HCT116 (cell line): Measurements from ENCODE around the gene RAP1GAP2. TPM values are rescaled to one million over a fixed set of nuclear protein-coding genes. Genes with fewer than 3 reads are reported as not detected.

ENCODE experiments used
- ATAC-seq: fragments of 200-7000 bp; cut with Tn5 transposase; 2 replicates; pipeline ENCODE4 v1.9.1; 2020; ENCODE audit warnings: mild to moderate bottlenecking, moderate library complexity
- BruUV-seq: library from RNA; stranded (reverse); fragments of 400-500 nt; replicated peaks from 2 replicates; lab custom pipeline; 2021; lab: Mats Ljungman, UMichigan
- CTCF ChIA-PET: fragments of 300-600 bp; sonication (Branson Sonifier 250); formaldehyde crosslinking; loops from one replicate; lab custom pipeline; 2021; ENCODE audit warnings: antibody characterized with exemption; lab: Charles Lee
- POLR2A ChIA-PET: fragments of 300-600, 350-600 bp; sonication (Branson Sonifier 250); formaldehyde crosslinking; loops from one replicate; lab custom pipeline; 2021; ENCODE audit warnings: antibody characterized with exemption; lab: Charles Lee
- RAD21 ChIA-PET, 2 experiments: fragments of 300-600 bp; sonication (Branson Sonifier 250); formaldehyde crosslinking; loops; one replicate each; lab custom pipeline; 2023; ENCODE audit warnings: low total read pairs in 2 of 2; ENCODE audit not compliant: uncharacterized antibody in 2 of 2, unreplicated experiment in 2 of 2, low non-redundant PET in 1 of 2; lab: Charles Lee
- DNase-seq: peaks from one replicate; pipeline ENCODE4 v3.0.0-alpha.2; 2010; ENCODE audit warnings: low read depth, low spot score
- H2AFZ ChIP-seq: fragments of 200-600 bp; shearing (Covaris generic), sonication (generic); 2 replicates; pipeline ENCODE4 v1.6.1; 2017; ENCODE audit warnings: low read depth, mixed run types, mixed read lengths, antibody characterized with exemption, low read length; ENCODE audit not compliant: poor library complexity, severe bottlenecking
- H3K27ac ChIP-seq: 2 replicates; pipeline ENCODE4 v1.5.1; 2012; ENCODE audit warnings: low read depth, low read length
- H3K27me3 ChIP-seq: fragments of 200-600 bp; sonication (generic); 2 replicates; pipeline ENCODE4 v1.6.1; 2016; ENCODE audit warnings: mixed run types, low read length, mixed read lengths; ENCODE audit not compliant: insufficient read depth
- H3K36me3 ChIP-seq, 2 experiments: fragments of 200-500 bp in 1 of 2; fragments of 200-600 bp in 1 of 2; sonication (Bioruptor generic) in 1 of 2; sonication (generic) in 1 of 2; 2 replicates each; pipeline versions ENCODE4 v1.5.1 to v1.6.1; 2014 to 2016; ENCODE audit warnings: low read length in 2 of 2, inconsistent platforms in 1 of 2, mixed read lengths in 1 of 2, mixed run types in 1 of 2; ENCODE audit not compliant: insufficient read depth in 2 of 2, control insufficient read depth in 1 of 2
- H3K4me1 ChIP-seq, 2 experiments: fragments of 200-600 bp in 1 of 2; sonication (generic) in 1 of 2; 2 replicates each; pipeline versions ENCODE4 v1.5.1 to v1.6.1; 2012 to 2017; ENCODE audit warnings: low read length in 2 of 2, inconsistent platforms in 1 of 2, mild to moderate bottlenecking in 1 of 2, mixed read lengths in 1 of 2, mixed run types in 1 of 2, moderate library complexity in 1 of 2; ENCODE audit not compliant: insufficient read depth in 2 of 2, control insufficient read depth in 1 of 2
- H3K4me2 ChIP-seq: fragments of 200-600 bp; sonication (generic); 2 replicates; pipeline ENCODE4 v1.6.1; 2017; ENCODE audit warnings: mixed run types, low read length, mixed read lengths
- H3K4me3 ChIP-seq, 2 experiments: fragments of 200-600 bp in 1 of 2; sonication (generic) in 1 of 2; replicated peaks in 1 of 2; 2 replicates each; pipeline ENCODE4 v1.5.1; 2011 to 2016; ENCODE audit warnings: low read length in 2 of 2, control low read depth in 1 of 2, low read depth in 1 of 2, mild to moderate bottlenecking in 1 of 2, mixed read lengths in 1 of 2, mixed run types in 1 of 2
- H3K79me2 ChIP-seq: fragments of 200-600 bp; sonication (generic); 2 replicates; pipeline ENCODE4 v1.6.1; 2017; ENCODE audit warnings: mild to moderate bottlenecking, mixed run types, low read length, moderate library complexity, mixed read lengths; ENCODE audit not compliant: insufficient read depth
- H3K9ac ChIP-seq: fragments of 200-600 bp; sonication (generic); 2 replicates; pipeline ENCODE4 v1.6.1; 2016; ENCODE audit warnings: low read length, mixed read lengths
- H3K9me2 ChIP-seq: fragments of 200-600 bp; sonication (generic), shearing (Covaris generic); 2 replicates; pipeline ENCODE4 v1.6.1; 2017; ENCODE audit warnings: mixed run types, mild to moderate bottlenecking, moderate library complexity; ENCODE audit not compliant: insufficient read depth
- H3K9me3 ChIP-seq, 2 experiments: fragments of 200-500 bp in 1 of 2; fragments of 200-600 bp in 1 of 2; sonication (Bioruptor generic) in 1 of 2; sonication (generic) in 1 of 2; 2 replicates each; pipeline ENCODE4 v1.6.1; 2014 to 2017; ENCODE audit warnings: low read length in 2 of 2, mixed read lengths in 2 of 2, inconsistent platforms in 1 of 2, low read depth in 1 of 2, mild to moderate bottlenecking in 1 of 2, mixed run types in 1 of 2, moderate library complexity in 1 of 2; ENCODE audit not compliant: control insufficient read depth in 1 of 2, insufficient read depth in 1 of 2
- H4K20me1 ChIP-seq: fragments of 200-600 bp; sonication (generic), shearing (Covaris generic); 2 replicates; pipeline ENCODE4 v1.6.1; 2017; ENCODE audit warnings: mixed run types, mild to moderate bottlenecking, moderate library complexity; ENCODE audit not compliant: insufficient read depth
- ATF3 ChIP-seq: IDR thresholded peaks from 2 replicates; pipeline ENCODE4 v1.6.1; 2012
- CEBPB ChIP-seq: IDR thresholded peaks from 2 replicates; pipeline ENCODE4 v1.6.1; 2012; ENCODE audit warnings: low read depth
- EGR1 ChIP-seq: IDR thresholded peaks from 2 replicates; pipeline ENCODE4 v1.6.1; 2012; ENCODE audit warnings: low read depth
- ELF1 ChIP-seq: IDR thresholded peaks from 2 replicates; pipeline ENCODE4 v1.6.1; 2012; ENCODE audit warnings: low read depth, borderline replicate concordance
- EZH2 ChIP-seq: fragments of 200-600 bp; sonication (generic); IDR thresholded peaks from 2 replicates; pipeline ENCODE4 v1.6.1; 2017; ENCODE audit warnings: antibody characterized with exemption, mixed run types
- EZH2phosphoT487 ChIP-seq: fragments of 200-600 bp; IDR thresholded peaks from 2 replicates; pipeline ENCODE4 v1.6.1; 2018; ENCODE audit warnings: antibody characterized with exemption, borderline replicate concordance
- FOSL1 ChIP-seq: IDR thresholded peaks from 2 replicates; pipeline ENCODE4 v1.6.1; 2012; ENCODE audit warnings: low read depth
- JUND ChIP-seq: IDR thresholded peaks from 2 replicates; pipeline ENCODE4 v1.6.1; 2012
- MAX ChIP-seq: IDR thresholded peaks from 2 replicates; pipeline ENCODE4 v1.6.1; 2012
- POLR2A ChIP-seq: IDR thresholded peaks from 2 replicates; pipeline ENCODE4 v1.7.0; 2011; ENCODE audit warnings: borderline replicate concordance; ENCODE audit not compliant: insufficient read depth, insufficient read length; ENCODE audit errors: extremely low read depth
- POLR2AphosphoS5 ChIP-seq: IDR thresholded peaks from 2 replicates; pipeline ENCODE4 v1.6.1; 2011; ENCODE audit warnings: mild to moderate bottlenecking, low read depth, low read length, moderate library complexity
- REST ChIP-seq: IDR thresholded peaks from 2 replicates; pipeline ENCODE4 v1.6.1; 2012; ENCODE audit warnings: low read depth
- SP1 ChIP-seq: IDR thresholded peaks from 2 replicates; pipeline ENCODE4 v1.6.1; 2012; ENCODE audit warnings: low read depth
- SRF ChIP-seq: IDR thresholded peaks from 2 replicates; pipeline ENCODE4 v1.6.1; 2012; ENCODE audit warnings: low read depth
- TCF7L2 ChIP-seq: IDR thresholded peaks from 2 replicates; pipeline ENCODE4 v1.7.0; 2011; ENCODE audit warnings: borderline replicate concordance, inconsistent platforms; ENCODE audit not compliant: insufficient read depth, insufficient read length; ENCODE audit errors: extremely low read depth
- YY1 ChIP-seq: IDR thresholded peaks from 2 replicates; pipeline ENCODE4 v1.6.1; 2011; ENCODE audit warnings: low read length, low read depth, moderate library complexity, mild to moderate bottlenecking; ENCODE audit not compliant: insufficient replicate concordance; ENCODE audit errors: extremely low read depth
- ZFX ChIP-seq: fragments of 450-650 bp; IDR thresholded peaks from 2 replicates; pipeline ENCODE4 v1.6.1; 2017
- ZNF274 ChIP-seq: fragments of 200-500 bp; sonication (Bioruptor generic); IDR thresholded peaks from 2 replicates; pipeline ENCODE4 v1.6.1; 2014; ENCODE audit warnings: mild to moderate bottlenecking, low read depth, low read length, inconsistent platforms
- intact Hi-C: fragments of 100-400 bp; cut with micrococcal nuclease; formaldehyde crosslinking; loops from 2 replicates; pipeline ENCODE4 v1.10.0; 2022
- total RNA-seq: library from RNA; stranded (reverse); gene quantifications from one replicate; pipeline ENCODE4 v1.2.1, GENCODE V29; 2021; ENCODE audit not compliant: unreplicated experiment

RAP1GAP2 gene
- total RNA-seq, 1 experiment from 2014 or later, result 54.6 TPM

- H3K27ac ChIP-seq, result no peak overlapping the region
- RAD21 ChIA-PET, result no interaction called here
- no peaks in the 10 kb centered on the region for H3K27me3 ChIP-seq
- H3K4me3 ChIP-seq, result no peak overlapping the region
- intact Hi-C loops, result no loop called here
- no peak overlapping the region for H2AFZ ChIP-seq
- no peaks in the 10 kb centered on the region for H4K20me1 ChIP-seq
- no peaks in the 10 kb centered on the region for H3K36me3 ChIP-seq
- no peak overlapping the region for H3K4me2 ChIP-seq
- H3K9me3 ChIP-seq, result no peaks in the 10 kb centered on the region
- POLR2A ChIA-PET, result interaction anchor here (0.9 kb wide), 1 partner anchor 18 kb away, joined by 3 read pairs; no protein-coding TSS in a partner anchor
- no peaks in the 10 kb centered on the region for H3K79me2 ChIP-seq
- no peaks in the 10 kb centered on the region for H3K4me1 ChIP-seq
- BruUV-seq, result no TSS peak
- CTCF ChIA-PET, result interaction anchor here (1.4 to 2.4 kb wide), 2 partner anchors 39 to 83 kb away, joined by 5 to 31 read pairs; no protein-coding TSS in a partner anchor
- ATAC-seq (no peak), DNase-seq (no peak)
- TF ChIP-seq JUND (no peak), ZNF274 (no peak), POLR2A (no peak), YY1 (no peak), ZFX (no peak), ATF3 (no peak), EZH2 (no peak), SRF (no peak), ELF1 (no peak), EZH2phosphoT487 (no peak), SP1 (no peak), FOSL1 (no peak), POLR2AphosphoS5 (no peak)
- no peaks in the 10 kb centered on the region for H3K9me2 ChIP-seq
- no peak overlapping the region for H3K9ac ChIP-seq
Measured at GRCh38 chr17:2931876-2932275, 135.6 kb downstream of the RAP1GAP2 start.

GRCh38 chr17:2932946-2933345, 136.7 kb downstream of the RAP1GAP2 start:
- H3K4me1 ChIP-seq, result no peaks in the 10 kb centered on the region
- no peaks in the 10 kb centered on the region for H3K27me3 ChIP-seq
- ChIA-PET POLR2A (interaction anchor here (0.6 kb wide), 1 partner anchor 48 kb away, joined by 3 read pairs; no protein-coding TSS in a partner anchor), RAD21 (no interaction called here), CTCF (no interaction called here)
- no peak overlapping the region for H2AFZ ChIP-seq
- no peak overlapping the region for H3K9ac ChIP-seq
- H3K36me3 ChIP-seq, result no peaks in the 10 kb centered on the region
- no peak overlapping the region for H3K4me3 ChIP-seq
- intact Hi-C loops, result no loop called here
- DNase-seq (no peak), ATAC-seq (no peak)
- H3K4me2 ChIP-seq, result no peak overlapping the region
- H3K27ac ChIP-seq, result no peak overlapping the region
- H3K9me3 ChIP-seq, result no peaks in the 10 kb centered on the region
- H3K79me2 ChIP-seq, result no peaks in the 10 kb centered on the region
- no peaks in the 10 kb centered on the region for H4K20me1 ChIP-seq
- no peaks in the 10 kb centered on the region for H3K9me2 ChIP-seq
- no TSS peak for BruUV-seq
- TF ChIP-seq EGR1 (no peak), MAX (no peak), TCF7L2 (no peak), POLR2A (no peak), CEBPB (no peak), REST (no peak), YY1 (no peak), SRF (no peak)
